ENCODE data around the gene PDE4A.
A peak's percentile ranks its signal among the peaks of the same experiment; 100 is the strongest.
"Not testable (repeated sequence)": the region's sequence is repeated elsewhere in the genome, so short reads cannot be mapped to it uniquely, and the experiment has no call there.

Gene PDE4A

DNA sequence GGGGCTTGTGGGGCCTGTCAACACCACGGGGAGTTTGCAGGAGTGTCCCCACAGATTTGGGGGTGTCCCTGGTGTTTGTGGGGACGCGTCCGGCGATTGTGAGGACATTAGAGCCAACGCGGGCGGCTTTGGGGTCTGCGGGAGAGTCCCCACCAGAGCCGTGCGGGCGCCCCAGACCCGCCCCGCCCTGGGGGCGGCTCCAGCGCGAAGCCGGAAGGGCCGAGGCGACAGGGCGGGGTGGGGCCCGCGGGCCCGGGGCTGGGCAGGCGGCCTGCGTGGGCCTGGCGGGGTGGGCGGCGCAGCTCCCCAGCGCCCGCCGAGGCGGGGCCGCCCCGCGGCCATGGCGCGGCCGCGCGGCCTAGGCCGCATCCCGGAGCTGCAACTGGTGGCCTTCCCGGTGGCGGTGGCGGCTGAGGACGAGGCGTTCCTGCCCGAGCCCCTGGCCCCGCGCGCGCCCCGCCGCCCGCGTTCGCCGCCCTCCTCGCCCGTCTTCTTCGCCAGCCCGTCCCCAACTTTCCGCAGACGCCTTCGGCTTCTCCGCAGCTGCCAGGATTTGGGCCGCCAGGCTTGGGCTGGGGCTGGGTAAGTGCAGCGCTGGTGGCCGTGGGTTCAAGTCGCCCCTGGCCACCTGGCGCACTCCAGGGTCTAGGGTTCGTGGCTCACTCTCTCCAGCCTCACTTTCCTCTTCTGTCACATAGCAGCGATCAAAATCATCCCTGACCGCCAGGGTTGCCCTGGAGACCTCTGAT, 10.3 kb downstream of the PDE4A start:
- DNase-seq: no peak

- peak; percentile 64 for DNase-seq
These were observed 11.1 kb downstream of the PDE4A start for GRCh38 chr19:10431254-10431942.

- DNase-seq: peak; percentile 50
These were observed 11.8 kb downstream of the PDE4A start for GRCh38 chr19:10431943-10432735.

DNA sequence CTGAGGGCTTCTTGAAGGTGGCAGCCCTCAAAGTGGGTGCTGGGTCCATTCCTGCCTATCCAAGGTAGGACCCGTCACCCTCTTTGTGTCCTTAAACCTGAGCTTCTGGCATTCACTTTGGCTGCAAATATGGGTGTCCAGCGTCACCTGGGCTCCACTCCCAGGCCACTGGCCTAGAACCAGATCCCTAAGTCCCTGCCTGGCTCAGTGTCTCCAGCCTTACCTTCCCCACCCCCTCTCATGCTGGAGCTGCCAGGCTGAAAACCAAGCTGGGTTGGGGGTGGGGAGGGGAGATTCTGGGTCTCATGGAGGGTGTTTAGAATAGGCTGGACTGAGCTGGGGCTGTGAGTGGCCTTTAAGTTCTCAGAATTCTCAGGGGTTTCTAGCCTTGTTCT, 12.4 kb downstream of the PDE4A start:
- DNase-seq: no peak

GRCh38 chr19:10433131-10433536, 12.8 kb downstream of the PDE4A start:
- no peak for DNase-seq

DNA sequence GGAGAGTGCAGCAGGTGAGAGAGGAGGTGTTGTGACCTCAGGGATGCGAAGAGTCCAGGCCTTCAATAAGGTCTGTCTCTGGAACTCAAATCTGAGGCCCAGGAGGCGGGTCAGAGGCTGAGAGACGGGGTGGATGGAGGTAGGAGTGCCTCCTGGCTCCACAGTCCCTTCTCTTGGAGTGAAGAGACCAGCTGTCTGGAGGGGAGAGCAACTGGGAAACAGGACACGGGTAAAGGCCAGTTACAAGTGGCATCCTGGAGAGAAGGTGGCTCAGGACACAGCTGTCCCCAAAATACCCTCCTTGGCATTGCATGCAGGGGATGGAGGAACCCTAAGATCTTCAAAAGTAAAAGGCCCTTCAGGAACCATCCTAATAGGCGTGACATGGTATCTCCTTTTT, 19.2 kb downstream of the PDE4A start:
- DNase-seq: no peak

GRCh38 chr19:10442698-10443097, 22.4 kb downstream of the PDE4A start:
- DNase-seq: no peak

DNA sequence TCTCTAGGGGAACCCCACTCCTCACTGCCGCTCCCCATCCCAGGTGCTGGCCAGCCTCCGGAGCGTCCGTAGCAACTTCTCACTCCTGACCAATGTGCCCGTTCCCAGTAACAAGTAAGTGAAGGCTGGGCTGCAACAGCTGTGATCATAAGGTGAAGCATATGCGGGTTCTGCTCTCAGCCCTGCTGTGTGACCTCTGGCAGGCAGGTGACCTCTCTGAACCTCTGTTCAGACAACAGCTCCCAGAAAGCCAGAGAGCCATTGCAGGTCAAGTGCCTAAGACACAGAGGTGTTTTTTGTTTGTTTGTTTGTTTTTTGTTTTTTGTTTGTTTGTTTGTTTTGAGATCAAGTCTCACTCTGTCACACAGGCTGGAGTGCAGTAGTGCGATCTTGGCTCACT, 28.7 kb downstream of the PDE4A start:
- no peak for DNase-seq

GRCh38 chr19:10450191-10450852, 30.0 kb downstream of the PDE4A start:
- DNase-seq: no peak

GRCh38 chr19:10450853-10451609, 30.7 kb downstream of the PDE4A start:
- peak; percentile 34 for DNase-seq

- no peak for DNase-seq
These were observed 32.6 kb downstream of the PDE4A start for GRCh38 chr19:10452726-10453618.

DNA sequence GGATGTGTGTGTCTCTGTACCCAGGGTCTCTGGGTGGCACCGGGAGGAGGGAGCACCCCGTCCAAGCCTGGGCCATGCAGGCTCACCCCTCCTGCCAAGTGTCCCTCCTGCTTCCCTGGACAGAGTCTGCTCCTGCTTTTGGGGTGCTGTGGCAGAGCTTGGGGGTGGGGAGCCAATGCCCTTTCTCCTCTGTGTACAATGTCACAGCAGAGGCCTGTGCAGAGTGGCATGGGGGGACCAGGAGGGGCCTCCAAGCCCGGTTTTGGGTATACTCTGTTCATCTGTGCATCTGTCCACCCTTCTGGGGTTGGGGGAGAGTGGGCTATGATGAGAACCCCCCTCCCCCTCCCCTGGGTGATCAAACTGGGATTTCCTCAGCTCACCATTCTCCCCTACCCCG, 33.5 kb downstream of the PDE4A start:
- DNase-seq: no peak

DNA sequence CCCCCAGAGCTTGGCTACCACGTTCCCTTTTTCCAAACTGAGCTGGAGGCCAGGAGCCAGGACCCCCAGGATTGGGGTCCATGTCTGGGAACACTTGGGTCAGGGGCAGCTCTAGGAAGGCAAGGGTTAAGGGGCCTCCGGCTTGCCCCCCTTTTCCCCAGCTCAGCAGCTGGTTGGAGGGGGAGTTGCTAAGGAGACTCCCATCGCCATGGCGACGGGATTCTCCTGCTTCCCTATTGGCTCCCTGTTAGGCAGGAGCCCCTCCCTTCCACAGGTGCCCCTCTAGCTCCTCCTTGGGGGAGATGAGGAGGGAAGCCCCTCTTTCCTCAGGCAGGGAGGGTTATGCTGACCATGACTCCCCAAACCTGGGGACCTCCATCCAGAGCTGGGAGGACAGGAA, 33.9 kb downstream of the PDE4A start:
- no peak for DNase-seq

DNA sequence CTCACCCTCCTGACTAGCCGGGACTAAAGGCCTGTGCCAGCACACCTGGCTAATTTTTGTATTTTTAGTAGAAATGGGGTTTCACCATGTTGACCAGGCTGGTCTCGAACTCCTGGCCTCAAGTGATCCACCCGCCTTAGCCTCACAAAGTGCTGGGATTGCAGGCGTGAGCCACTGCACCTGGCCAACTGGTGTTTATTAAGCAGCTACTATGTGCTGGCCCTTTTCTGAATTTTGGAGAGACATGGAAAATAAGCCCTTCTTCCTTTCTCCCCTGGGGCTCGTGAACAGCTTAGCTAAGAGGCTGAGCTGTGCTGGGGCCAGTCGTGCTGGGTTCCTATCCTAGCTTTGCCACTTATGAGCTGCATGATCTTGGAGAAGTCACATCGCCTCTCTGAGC, 38.4 kb downstream of the PDE4A start:
- DNase-seq: not testable (repeated sequence)

DNA sequence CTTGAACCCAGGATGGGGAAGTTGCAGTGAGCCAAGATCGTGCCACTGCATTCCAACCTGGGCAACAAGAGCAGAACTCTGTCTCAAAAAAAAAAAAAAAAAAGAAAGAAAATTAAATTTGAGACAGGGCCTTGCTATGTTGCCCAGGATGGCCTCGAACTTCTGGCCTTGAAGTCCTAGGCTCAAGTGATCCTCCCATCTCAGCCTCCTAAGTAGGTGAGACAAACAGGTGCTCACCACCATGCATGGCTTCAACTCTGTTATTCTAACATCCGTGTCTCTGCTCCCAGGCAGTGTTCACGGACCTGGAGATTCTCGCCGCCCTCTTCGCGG, 40.3 kb downstream of the PDE4A start:
- DNase-seq: no peak

DNA sequence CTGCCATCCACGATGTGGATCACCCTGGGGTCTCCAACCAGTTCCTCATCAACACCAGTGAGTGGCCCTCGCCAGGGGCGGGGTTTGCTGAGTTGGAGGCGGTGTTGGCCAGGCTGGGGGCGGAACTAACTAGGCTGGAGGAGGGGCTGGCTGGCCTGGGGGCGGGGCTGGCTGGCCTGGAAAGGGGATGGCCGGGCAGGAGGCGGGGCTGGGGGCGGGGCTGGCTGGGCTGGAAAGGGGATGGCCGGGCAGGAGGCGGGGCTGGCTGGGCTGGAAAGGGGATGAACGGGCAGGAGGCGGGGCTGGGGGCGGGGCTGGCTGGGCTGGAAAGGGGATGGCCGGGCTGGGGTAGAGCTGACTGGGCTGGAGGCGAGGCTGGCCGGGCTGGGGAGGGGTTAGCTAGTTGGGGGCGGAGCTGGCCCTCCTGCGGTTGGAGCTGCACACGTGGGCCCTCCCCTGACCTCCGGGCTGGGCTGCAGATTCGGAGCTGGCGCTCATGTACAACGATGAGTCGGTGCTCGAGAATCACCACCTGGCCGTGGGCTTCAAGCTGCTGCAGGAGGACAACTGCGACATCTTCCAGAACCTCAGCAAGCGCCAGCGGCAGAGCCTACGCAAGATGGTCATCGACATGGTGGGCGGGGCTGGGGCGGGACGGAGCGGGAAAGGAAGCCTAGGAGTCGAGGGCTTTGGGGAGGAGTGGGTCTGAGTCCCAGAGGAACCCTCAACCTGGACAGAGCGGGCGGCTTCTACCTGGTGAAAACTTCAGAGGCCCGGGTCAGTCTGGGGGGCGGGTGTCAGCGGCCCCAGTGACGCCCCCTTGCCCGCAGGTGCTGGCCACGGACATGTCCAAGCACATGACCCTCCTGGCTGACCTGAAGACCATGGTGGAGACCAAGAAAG, 41.0 kb downstream of the PDE4A start:
- peak; percentile 94 for DNase-seq

- not testable (repeated sequence) for DNase-seq
These were observed 41.7 kb downstream of the PDE4A start for GRCh38 chr19:10462042-10462441.

GRCh38 chr19:10462557-10462956, 42.2 kb downstream of the PDE4A start:
- no peak for DNase-seq

GRCh38 chr19:10464456-10464855, 44.1 kb downstream of the PDE4A start:
- DNase-seq: no peak

DNA sequence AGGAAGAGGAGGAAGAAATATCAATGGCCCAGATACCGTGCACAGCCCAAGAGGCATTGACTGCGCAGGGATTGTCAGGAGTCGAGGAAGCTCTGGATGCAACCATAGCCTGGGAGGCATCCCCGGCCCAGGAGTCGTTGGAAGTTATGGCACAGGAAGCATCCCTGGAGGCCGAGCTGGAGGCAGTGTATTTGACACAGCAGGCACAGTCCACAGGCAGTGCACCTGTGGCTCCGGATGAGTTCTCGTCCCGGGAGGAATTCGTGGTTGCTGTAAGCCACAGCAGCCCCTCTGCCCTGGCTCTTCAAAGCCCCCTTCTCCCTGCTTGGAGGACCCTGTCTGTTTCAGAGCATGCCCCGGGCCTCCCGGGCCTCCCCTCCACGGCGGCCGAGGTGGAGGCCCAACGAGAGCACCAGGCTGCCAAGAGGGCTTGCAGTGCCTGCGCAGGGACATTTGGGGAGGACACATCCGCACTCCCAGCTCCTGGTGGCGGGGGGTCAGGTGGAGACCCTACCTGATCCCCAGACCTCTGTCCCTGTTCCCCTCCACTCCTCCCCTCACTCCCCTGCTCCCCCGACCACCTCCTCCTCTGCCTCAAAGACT, 46.9 kb downstream of the PDE4A start:
- no peak for DNase-seq
